HG03066 (cell line): ENCODE data around the gene DTX4.

ENCODE experiments used
- ATAC-seq: cut with Tn5 transposase; IDR thresholded peaks from one replicate; pipeline ENCODE4 v1.9.1; 2021; ENCODE audit warnings: low read depth; ENCODE audit not compliant: unreplicated experiment

The DTX4 gene

DNA sequence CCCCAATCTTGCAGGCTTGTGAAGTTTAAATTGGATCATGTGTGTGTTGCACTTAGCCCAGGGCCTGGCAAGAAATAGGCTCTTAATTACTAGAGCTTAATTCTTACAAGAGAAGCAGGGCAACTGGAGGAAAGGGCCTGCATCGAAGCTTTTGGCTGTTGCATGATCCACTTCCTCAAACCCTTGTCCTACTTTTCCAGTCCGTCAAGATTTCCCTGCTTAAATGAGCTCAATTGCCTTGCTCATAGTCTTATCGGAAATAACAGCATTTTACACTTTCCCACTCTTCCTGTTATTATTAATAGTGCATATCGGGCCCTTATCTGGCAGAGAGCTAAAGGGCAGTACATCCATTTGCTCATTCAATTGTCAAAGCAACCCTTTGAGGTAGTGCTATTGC lies 18.1 kb downstream of the DTX4 start:
- ATAC-seq: no peak

DNA sequence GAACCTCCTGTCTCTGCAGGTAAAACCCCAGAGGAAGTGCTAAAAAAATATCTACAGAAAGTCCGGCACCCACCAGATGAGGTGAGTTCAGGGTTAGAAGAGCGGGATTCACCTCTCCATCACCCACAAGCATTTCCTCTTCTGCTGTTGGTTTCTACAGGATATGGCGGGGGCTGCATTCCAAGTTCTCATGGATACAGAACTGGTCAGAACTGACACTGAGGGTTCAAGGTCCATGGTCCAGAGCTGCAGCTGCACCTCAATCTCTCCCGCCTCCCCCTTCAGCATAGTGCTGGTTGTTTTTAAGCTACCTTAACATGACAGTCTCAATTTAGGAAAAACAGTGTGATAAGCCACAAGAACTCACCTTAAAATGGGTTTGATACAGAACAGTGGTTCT lies 19.2 kb downstream of the DTX4 start:
- ATAC-seq: no peak

DNA sequence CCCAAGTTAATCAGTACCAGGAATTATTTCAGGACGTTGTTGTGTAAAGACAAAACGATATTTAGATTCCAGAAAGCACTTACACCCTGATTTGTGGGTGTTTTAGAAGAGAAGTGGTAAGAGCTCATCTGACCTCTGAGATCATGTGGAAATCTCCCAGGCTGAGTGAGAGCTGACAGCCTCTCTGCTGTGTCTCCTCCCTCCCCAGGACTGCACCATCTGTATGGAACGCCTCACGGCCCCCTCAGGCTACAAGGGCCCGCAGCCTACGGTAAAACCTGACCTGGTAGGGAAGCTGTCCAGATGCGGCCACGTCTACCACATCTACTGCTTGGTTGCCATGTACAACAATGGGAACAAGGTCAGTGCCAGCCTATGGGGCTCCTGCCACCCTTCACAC lies 20.0 kb downstream of the DTX4 start:
- ATAC-seq: no peak

DNA sequence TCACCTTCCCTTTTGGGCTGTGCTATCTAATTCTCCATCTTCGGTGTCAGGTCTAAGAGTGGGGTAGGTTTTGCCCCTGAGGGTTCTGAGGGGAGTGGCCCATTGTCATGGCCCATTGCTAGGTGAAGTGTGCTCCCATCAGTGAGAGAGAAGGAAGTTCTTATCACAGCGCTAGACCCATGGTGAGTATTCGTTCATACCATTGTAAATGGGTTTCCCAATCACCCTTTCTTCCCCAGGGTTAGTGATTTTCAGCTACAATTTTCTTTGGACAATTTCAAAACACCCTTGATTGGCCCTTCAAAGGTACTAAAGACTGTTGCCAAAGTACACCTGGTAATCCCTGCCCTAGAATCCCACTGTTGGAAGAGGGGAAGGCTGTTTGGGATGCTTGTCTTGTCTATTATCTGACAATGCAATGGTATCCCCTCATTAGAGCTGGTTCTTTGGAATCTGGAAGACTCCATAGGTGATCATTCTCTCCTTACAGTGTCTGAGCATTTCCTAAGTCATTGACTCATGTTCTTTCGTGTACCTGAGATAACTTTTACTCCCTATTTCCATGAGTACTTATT lies 20.6 kb downstream of the DTX4 start:
- no peak for ATAC-seq

DNA sequence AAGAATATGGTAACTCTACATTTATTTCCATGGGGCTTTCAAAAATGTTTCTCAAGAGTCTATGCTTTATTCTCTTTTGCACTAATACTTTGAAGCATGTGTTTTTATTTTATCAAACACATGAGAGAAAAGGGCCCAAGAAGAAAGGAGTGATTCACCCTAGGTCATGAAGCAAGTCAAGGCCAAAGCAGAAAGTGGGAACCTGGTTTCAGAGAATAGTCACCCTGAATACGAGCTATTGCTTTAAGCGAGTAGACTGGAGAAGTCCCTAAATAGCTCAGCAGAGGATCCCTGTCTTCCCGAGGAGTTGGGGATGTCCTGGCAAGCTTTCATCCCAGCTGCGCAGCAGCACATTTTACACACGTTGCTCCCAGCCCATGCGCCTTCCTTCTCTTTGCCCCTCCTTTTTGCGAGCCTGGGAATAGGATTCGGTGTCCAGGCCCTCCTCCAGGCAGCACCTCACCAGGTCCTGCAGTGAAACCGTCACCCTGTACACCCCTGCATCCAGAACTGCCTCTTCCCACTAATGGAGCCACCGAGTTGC lies 21.7 kb downstream of the DTX4 start:
- ATAC-seq: no peak

DNA sequence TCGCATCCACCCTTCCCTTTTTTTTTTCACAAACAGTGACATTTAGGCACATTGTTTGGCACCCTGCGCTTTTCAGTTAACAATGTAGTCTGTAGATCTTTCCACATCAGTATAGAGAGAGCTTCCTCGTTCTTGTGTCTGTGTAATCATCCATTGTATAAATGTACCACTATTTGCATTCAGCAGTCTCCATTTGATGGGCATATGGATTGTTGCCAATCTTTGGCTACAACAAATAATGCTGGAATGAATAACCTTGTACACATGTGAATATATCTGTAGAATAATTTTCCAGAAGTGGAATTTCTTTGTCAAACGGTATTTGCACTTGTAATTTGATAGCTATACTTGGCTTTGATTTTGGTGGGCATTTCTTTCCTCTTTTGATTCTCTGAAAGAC lies 23.7 kb downstream of the DTX4 start:
- ATAC-seq: no peak

DNA sequence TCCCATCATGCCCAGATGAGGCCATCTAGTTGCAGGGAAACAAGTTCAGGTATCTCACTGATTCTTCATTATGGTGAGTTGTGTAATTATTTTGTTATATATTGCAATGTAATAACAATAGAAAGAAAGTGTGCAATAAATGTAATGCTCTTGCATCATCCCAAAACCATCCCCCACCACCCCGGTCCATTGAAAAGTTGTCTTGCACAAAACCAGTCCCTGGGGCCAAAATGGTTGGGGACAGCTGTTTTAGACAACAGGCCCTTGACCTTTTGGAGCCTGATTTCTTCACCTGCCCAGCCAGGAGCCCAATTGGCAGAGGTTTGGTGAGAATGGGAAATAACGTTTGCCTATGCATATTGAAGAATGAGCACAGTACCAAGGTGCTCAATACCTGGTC lies 24.8 kb downstream of the DTX4 start:
- ATAC-seq: no peak

DNA sequence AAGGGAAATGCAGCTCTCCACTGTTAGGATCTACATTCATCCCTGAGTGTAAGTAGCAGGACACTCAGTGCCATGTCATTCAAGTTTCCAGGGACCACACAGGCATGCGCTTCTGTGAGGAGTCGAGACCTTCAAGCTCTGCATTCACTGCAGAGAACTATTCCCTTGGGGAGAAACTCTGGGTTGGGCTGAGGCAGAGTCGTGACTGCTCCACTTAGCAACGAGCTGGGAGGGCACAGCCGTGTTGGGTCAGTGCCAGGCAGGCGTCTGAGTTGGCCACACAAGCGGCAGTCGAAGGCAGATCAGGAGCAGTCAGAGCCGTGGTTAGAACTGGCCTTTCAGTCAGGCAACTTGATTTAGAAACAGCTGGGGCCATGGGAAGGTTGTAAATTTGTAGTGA lies 26.1 kb downstream of the DTX4 start:
- ATAC-seq: no peak

DNA sequence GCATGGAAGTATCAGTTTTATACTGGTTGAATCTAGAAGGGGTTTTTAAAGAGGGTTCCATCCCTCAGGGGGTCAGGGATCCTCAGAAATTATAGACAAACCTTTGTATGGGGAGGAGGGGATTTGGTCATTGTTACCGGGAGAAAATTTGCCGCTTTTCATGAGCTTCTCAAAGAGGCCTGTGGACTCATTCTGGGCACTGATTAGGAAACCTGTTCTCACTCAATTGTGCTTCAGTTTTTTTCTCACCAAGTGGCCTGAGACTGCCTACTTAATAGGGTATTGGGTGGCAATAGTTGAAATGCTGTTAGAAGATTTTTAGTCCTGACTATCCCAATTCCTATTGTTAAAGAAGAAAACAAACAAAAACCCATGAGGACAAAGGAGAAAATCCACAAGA lies 26.8 kb downstream of the DTX4 start:
- ATAC-seq: no peak

DNA sequence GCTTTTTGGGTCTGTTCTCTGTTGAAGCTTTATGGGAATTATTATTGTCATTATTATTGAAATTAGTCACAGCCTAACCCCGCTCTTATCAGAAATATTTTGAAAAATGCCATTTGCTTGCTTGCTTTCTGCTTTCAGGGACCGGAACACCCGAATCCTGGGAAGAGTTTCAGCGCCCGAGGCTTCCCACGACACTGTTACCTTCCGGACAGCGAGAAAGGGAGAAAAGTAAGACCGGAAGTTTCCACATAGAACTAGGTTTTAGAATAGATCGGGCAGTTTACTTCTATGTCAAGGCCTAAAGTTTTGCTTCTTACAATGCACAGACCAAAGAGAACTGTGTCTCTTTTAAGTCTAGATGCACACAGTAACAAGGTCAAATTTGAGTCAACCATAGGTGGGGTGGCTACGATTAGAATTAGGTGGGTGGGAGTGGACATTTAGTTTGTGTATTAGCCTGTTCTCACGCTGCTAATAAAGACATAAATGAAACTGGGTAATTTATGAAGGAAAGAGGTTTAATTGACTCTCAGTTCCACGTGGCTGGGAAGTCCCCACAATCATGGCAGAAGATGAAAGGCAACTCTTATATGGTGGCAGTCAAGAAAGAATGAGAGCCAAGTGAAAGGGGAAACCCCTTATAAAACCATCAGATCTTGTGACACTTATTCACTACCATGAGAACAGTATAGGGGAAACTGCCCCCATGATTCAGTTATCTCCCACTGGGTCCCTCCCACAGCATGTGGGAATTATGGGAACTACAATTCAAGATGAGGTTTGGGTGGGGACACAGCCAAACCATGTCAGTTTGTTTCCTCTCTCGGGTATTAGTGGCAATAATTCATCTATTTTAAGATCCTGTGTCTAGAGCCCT lies 27.9 kb downstream of the DTX4 start:
- no peak for ATAC-seq

DNA sequence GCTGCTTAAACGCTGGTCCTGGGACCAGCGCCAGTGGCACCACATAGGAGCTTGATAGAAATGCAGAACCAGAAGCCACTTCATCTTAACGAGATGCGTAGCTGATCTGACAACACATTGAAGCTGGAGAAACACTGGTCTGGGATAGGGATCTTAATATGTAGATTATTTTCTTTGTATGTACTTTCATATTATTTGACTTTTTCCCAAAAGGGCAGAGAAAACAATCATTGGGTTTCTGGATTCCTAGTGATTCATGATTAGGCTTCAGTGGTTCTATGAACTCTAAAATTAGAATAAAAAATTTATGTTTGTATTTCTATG lies 28.5 kb downstream of the DTX4 start:
- ATAC-seq: no peak

DNA sequence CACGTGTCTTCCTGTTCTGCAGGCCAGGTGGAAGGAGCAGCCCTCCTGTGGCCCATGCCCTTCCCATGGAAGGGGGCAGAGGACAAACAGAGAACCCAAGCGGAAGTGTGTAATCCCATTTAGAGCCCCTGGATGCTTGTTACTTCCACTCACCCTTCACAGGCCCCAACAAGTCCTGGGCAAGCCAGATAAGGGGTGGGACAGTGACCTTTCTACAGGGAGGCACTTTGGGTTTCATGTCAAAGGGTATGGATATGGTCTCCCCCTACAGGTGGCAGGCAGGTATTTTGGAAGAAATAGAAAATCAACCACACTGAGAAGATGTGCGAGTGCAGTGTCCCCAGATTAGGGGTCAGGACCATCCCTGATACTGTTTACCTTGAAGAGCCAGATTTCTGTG lies 29.4 kb downstream of the DTX4 start:
- no peak for ATAC-seq

DNA sequence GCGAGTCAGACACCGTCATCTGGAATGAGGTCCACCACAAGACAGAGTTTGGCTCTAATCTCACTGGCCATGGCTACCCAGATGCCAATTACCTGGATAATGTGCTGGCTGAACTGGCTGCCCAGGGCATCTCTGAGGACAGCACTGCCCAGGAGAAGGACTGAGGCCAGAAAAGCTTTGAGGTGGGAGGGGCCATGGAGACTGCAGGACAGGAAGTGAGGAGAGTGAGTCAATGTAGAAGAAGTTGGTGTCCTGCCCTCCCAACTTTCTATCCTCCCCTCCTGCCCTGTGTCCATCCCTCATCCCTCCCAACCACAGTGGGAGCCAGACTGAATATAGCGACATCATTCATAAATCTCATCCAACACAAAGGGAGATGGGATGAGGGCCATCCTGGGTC lies 32.8 kb downstream of the DTX4 start:
- ATAC-seq: no peak

DNA sequence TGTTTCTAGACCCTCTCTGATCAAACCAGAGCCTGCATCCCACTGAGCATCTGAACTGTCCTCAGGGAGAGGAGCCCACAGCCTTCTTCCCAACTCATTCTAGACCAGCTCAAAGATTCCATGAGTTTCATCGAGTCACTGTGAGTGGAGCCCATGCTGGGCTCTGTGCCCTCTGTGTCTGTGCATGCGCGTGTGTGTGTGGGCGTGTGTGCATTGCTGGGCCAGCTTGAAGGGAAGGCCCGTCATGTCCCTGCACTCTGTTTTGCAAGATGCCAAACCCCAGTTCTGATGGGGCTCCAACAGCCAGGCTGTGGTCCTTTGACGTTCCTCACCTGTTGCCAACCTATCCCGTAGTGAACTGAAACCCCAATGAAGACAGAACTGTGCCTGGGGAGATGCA lies 33.7 kb downstream of the DTX4 start:
- no peak for ATAC-seq

DNA sequence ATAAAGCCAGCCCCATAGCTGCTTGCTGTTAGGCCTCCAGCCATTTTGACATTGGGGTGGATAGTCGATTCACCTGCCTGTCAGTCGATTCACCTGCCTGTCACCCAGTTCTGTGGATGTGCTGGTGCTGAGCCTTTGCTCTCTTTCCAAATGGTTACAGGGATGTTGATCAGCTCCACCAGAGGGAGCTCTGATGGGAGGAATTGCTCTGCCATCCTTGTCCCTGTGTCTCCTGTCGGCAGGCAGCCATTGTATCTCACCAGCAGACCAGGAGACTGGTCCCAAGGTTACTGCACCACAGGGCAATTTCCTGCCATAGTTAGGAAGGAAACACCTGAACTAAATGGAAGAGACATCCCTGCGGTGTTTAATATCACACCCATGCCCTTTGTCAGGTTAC lies 34.7 kb downstream of the DTX4 start:
- ATAC-seq: no peak

DNA sequence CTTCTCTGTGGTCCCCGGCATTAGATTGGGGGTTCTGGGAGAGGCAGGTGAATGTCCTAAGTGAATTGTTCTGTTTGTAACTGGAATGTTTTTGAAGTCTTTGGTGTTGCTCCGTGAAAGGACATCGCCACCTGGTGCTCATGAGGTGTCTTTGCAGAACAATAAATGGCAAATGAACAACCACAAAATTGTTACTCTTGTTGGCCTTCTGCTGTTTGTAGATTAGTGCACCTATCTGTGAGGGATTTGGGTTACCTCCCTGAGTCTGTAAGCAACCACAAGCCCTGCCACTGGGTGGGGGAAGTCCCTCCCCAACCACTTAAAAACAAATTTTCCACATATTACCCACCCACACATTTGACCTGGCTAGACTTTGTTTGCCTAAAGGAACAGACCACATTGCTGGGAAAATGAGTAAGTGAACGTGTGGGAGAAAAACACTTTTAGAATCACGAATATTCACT lies 36.1 kb downstream of the DTX4 start:
- peak; percentile 62 for ATAC-seq

DNA sequence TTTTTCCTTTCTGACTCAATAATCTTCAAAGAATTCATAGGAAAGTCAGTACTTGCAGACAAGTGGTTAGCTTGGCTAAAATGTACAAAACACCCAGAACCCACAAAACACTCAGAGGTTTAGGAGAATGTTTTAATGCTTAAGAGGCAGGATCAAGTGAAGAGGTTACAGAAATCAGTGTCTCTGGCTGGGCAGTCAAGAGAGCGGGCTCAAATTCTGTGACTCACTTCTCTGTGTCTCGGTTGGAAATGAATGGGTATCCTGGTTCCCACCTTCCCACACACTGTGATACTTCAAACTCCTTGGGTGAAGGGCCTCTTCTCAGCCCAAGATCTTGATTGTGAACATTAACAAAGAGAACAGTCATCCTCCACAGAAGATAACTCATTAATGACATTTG lies 37.0 kb downstream of the DTX4 start:
- ATAC-seq: no peak

DNA sequence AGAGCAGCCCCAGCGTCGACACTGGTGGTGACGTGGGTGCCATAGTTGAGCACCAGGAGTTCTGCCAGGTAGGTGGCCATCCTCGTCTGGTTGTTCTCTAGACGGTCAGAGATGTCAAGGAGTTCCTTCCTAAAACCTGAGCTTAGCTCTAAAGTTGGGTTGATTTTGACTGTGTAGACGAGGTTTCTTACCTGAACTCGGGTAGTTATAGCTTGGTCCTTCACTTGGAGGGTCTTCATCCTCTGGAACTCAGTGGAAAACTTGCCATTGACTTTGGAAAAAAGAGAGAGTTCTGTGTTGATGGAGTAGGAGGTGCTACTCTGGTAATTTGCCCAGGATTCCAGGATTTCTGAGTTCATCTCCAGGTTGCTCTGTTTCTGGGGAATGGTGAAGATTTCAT lies 40.3 kb downstream of the DTX4 start:
- no peak for ATAC-seq

DNA sequence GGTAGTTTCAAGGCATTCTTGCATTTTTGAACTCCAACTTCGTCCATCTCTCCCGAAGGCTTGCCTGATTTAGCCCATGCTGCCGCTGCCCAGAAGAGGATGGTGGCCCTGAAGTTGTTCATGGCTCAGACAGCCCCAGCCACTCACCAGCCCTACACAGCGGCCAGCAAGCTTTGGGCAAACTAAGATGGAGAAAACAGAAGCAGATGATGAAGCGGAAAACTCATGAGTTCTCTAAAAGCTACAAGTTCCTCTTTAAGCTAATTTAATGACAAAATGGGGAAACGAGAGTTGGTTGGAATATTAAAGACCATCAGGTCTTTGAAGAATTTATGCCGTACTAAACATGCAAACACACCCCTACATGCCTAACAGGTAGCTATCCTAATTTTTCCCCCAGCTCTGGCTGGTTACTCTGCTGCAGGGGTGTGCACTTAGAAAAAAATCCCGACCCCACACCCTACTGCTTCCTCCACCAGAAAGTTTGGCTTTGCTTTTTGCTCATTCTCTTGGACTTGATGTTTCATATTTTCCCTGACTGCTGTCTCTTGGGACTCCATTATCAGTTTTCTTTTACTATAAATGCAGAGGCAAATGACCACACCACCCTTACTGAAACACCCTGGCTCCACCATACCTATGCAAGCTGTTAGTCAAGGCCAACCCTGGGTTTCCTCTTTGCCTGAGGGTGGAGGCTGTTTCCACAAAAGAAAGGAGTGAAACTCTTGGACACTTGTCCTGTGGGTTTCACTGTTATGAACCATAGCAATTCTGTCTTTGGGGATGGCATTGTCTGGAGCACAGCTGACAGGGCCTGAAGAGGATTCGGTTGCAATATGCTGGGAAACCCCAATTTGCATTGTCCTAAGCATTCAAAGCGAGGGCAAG lies 41.1 kb downstream of the DTX4 start, which contains the start of gene MPEG1:
Gene MPEG1 (minus strand): TSS at position 184 of the 888 bp plus-strand sequence. CDS start 62 bp downstream, at position 122.
- ATAC-seq: no peak

DNA sequence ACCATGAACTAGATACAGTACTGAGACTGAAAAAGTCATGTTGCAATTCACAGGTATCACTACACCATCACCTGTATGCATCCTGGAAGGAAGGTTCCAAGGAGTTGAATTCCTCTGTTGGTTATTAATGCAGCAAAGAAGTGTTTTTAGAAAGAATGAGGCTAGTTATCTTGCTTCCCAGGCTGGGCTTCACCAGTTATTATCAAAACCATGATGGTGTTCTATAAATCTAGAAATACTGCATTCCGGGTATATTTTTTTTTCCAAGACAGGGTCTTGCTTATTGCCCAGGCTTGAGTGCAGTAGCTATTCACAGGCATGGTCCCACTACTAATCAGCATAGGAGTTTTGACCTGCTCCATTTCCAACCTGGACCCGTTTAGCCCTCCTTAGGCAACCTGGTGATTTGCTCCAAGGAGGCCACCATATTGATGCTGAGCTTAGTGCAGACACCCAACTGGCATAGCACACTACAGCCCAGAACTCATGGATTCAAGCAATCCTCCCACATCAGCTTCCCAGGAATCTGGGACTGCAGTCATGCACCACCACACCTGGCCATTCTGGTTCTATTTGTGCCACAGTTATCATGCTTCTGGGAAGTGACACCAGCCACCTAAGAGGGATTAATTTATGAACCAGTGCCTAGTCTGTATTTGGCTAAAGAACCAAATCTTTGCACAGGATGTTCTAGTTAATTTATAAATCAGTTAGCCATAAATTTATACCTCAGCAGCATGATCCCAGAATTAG lies 42.4 kb downstream of the DTX4 start:
- no peak for ATAC-seq
